Fibroblast of the aortic adventitia (primary cell): ENCODE measurements around the gene METTL2B. TPM values are rescaled to one million over a fixed set of nuclear protein-coding genes. Genes with fewer than 3 reads are reported as not detected.
"Not testable (repeated sequence)": the region's sequence is repeated elsewhere in the genome, so short reads cannot be mapped to it uniquely, and the experiment has no call there.

Experiments
- DNase-seq: peaks from one replicate; pipeline ENCODE4 v3.0.0-alpha.2; 2010; ENCODE audit warnings: low read depth
- H3K4me3 ChIP-seq: 2 replicates; pipeline ENCODE4 v1.5.1; 2011; ENCODE audit warnings: low read depth, mild to moderate bottlenecking, control low read depth, low read length, moderate library complexity
- CTCF ChIP-seq: IDR thresholded peaks from 2 replicates; pipeline ENCODE4 v1.5.1; 2011; ENCODE audit warnings: mild to moderate bottlenecking, low read length, control low read depth, inconsistent platforms; ENCODE audit not compliant: insufficient read depth
- total RNA-seq: library from RNA; depleted of rRNA; stranded (reverse); fragments of >200 nt; gene quantifications from 2 replicates; pipeline ENCODE4 v1.2.3, GENCODE V29; 2012; ENCODE audit warnings: low replicate concordance

The METTL2B gene
- total RNA-seq, 1 donor: 41.4 TPM

GRCh38 chr7:128455543-128456254 lies 20.8 kb upstream of the METTL2B start, which contains the start of gene HILPDA:
TSS of gene HILPDA (plus strand) at chr7:128455878. CDS start at chr7:128457269, 1,391 bp downstream.
- DNase-seq: peak; percentile 97
- peak; percentile 30 for TF ChIP-seq CTCF
- peak within 1 kb of the TSS; percentile 99 for H3K4me3 ChIP-seq

- DNase-seq: no peak
Measured at GRCh38 chr7:128456255-128456725, 20.3 kb upstream of the METTL2B start.

GRCh38 chr7:128457385-128457784 lies 19.2 kb upstream of the METTL2B start:
- not testable (repeated sequence) for DNase-seq, H3K4me3 ChIP-seq

More at GRCh38 chr7:128456255-128456725, 20.3 kb upstream of the METTL2B start:
- no peak for TF ChIP-seq CTCF
- peak overlapping the region; percentile 99 for H3K4me3 ChIP-seq

- TF ChIP-seq CTCF: no peak
- DNase-seq: no peak
- H3K4me3 ChIP-seq: no peak overlapping the region
Measured at GRCh38 chr7:128458956-128459355, 17.6 kb upstream of the METTL2B start.

- peak; percentile 80 for DNase-seq
Measured at GRCh38 chr7:128459394-128459878, 17.1 kb upstream of the METTL2B start.

GRCh38 chr7:128462460-128462859 lies 14.1 kb upstream of the METTL2B start:
- no peak overlapping the region for H3K4me3 ChIP-seq
- DNase-seq: no peak
- TF ChIP-seq CTCF: no peak

More at GRCh38 chr7:128459394-128459878, 17.1 kb upstream of the METTL2B start:
- TF ChIP-seq CTCF: peak; percentile 87
- no peak overlapping the region for H3K4me3 ChIP-seq

GRCh38 chr7:128463345-128463744 lies 13.2 kb upstream of the METTL2B start:
- not testable (repeated sequence) for DNase-seq, H3K4me3 ChIP-seq

- DNase-seq, H3K4me3 ChIP-seq: not testable (repeated sequence)
Measured at GRCh38 chr7:128463933-128464332, 12.6 kb upstream of the METTL2B start.

GRCh38 chr7:128466871-128467270 lies 9.7 kb upstream of the METTL2B start:
- DNase-seq, H3K4me3 ChIP-seq: not testable (repeated sequence)

- not testable (repeated sequence) for DNase-seq
- peak overlapping the region; percentile 78 for H3K4me3 ChIP-seq
Measured at GRCh38 chr7:128477336-128477690, 765 bp downstream of the METTL2B start.

- H3K4me3 ChIP-seq, DNase-seq: not testable (repeated sequence)
Measured at GRCh38 chr7:128479082-128479481, 2.5 kb downstream of the METTL2B start.

GRCh38 chr7:128488134-128488533 lies 11.6 kb downstream of the METTL2B start:
- not testable (repeated sequence) for H3K4me3 ChIP-seq, DNase-seq
